Measurements from ENCODE around the gene RBM26.

DNA sequence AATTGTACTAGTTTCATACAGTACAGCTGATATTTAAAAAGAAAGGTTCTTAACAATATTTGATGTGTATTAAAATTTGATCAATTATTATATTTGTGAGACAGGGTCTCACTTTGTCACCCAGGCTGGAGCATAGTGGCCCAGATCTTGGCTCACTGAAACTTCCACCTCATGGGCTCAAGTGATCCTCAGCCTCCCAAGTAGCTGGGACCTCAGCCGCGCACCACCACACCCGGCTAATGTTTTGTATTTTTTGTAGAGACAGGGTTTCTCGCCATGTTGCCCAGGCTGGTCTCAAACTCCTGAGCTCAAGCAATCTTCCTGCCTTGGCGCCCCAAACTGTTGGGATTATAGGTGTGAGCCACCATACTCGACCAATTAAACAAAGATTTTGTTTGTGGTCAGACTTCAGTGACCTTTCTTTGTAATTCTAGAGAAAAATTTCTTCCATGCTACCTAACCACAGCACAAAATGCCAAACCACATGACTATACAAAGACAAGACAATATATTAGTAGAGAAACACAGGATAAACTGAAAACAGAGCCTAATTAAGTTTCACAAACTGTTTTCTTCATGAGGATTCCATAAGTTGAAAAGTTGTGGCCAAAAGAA is 59.6 kb downstream of the RBM26 start:
- TF ChIP-seq, protein P1, sequence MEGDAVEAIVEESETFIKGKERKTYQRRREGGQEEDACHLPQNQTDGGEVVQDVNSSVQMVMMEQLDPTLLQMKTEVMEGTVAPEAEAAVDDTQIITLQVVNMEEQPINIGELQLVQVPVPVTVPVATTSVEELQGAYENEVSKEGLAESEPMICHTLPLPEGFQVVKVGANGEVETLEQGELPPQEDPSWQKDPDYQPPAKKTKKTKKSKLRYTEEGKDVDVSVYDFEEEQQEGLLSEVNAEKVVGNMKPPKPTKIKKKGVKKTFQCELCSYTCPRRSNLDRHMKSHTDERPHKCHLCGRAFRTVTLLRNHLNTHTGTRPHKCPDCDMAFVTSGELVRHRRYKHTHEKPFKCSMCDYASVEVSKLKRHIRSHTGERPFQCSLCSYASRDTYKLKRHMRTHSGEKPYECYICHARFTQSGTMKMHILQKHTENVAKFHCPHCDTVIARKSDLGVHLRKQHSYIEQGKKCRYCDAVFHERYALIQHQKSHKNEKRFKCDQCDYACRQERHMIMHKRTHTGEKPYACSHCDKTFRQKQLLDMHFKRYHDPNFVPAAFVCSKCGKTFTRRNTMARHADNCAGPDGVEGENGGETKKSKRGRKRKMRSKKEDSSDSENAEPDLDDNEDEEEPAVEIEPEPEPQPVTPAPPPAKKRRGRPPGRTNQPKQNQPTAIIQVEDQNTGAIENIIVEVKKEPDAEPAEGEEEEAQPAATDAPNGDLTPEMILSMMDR (conservative IDR thresholded peaks at IDR 0.05 in 1 of 2, IDR thresholded peaks at IDR 0.05 in 1 of 2; ENCODE audit: low read depth in 1 of 2, low read length in 2 of 2) = no peak
- no peak for TF ChIP-seq EZH2 (IDR thresholded peaks at IDR 0.05; ENCODE audit: low read length, missing control alignments)

Data from fibroblast of lung (primary cell).